Trophoblast cell (in vitro differentiated cells and primary cell): Measurements from ENCODE around the gene ZBTB20.

Experiments used
- DNase-seq, 2 donors: peaks; one replicate each; pipeline ENCODE4 v3.0.0-alpha.2; 2016
- H2AFZ ChIP-seq: 2 replicates; pipeline ENCODE4 v1.6.1; 2013; ENCODE audit warnings: low read length, moderate library complexity, mild to moderate bottlenecking; ENCODE audit not compliant: insufficient read depth, poor library complexity
- H2AK5ac ChIP-seq: 2 replicates; pipeline ENCODE4 v1.6.1; 2013; ENCODE audit warnings: mild to moderate bottlenecking, low read length
- H2BK120ac ChIP-seq: 2 replicates; pipeline ENCODE4 v1.6.1; 2013; ENCODE audit warnings: low read length, mild to moderate bottlenecking, moderate library complexity; ENCODE audit not compliant: insufficient read depth, poor library complexity
- H2BK12ac ChIP-seq: 2 replicates; pipeline ENCODE4 v1.6.1; 2013; ENCODE audit warnings: mild to moderate bottlenecking, low read length, moderate library complexity
- H2BK5ac ChIP-seq: 2 replicates; pipeline ENCODE4 v1.6.1; 2013; ENCODE audit warnings: low read length, low read depth, moderate library complexity, mild to moderate bottlenecking; ENCODE audit not compliant: poor library complexity
- H3K14ac ChIP-seq: 2 replicates; pipeline ENCODE4 v1.6.1; 2013; ENCODE audit warnings: mild to moderate bottlenecking, low read length
- H3K18ac ChIP-seq: 2 replicates; pipeline ENCODE4 v1.6.1; 2013; ENCODE audit warnings: mild to moderate bottlenecking, low read length
- H3K23ac ChIP-seq: 2 replicates; pipeline ENCODE4 v1.6.1; 2013; ENCODE audit warnings: low read length
- H3K27ac ChIP-seq: 2 replicates; pipeline ENCODE4 v1.5.1; 2013; ENCODE audit warnings: low read depth, mild to moderate bottlenecking, inconsistent platforms, low read length, moderate library complexity
- H3K27me3 ChIP-seq: 2 replicates; pipeline ENCODE4 v1.6.1; 2013; ENCODE audit warnings: inconsistent platforms, mild to moderate bottlenecking, low read length, moderate library complexity; ENCODE audit not compliant: insufficient read depth
- H3K36me3 ChIP-seq, 2 experiments: 1 replicate in 1 of 2; 2 replicates in 1 of 2; pipeline ENCODE4 v1.6.1; 2013; ENCODE audit warnings: low read length in 2 of 2, mild to moderate bottlenecking in 2 of 2, moderate library complexity in 1 of 2; ENCODE audit not compliant: insufficient read depth in 2 of 2, control insufficient read depth in 1 of 2
- H3K4ac ChIP-seq: 2 replicates; pipeline ENCODE4 v1.6.1; 2013; ENCODE audit warnings: low read depth, mild to moderate bottlenecking, low read length, moderate library complexity
- H3K4me1 ChIP-seq, 2 experiments: 1 replicate in 1 of 2; 2 replicates in 1 of 2; pipeline ENCODE4 v1.6.1; 2013; ENCODE audit warnings: low read length in 2 of 2, mild to moderate bottlenecking in 2 of 2, moderate library complexity in 1 of 2; ENCODE audit not compliant: insufficient read depth in 2 of 2, control insufficient read depth in 1 of 2
- H3K4me2 ChIP-seq: 2 replicates; pipeline ENCODE4 v1.6.1; 2013; ENCODE audit warnings: inconsistent platforms, mild to moderate bottlenecking, low read length, moderate library complexity
- H3K4me3 ChIP-seq: 2 replicates; pipeline ENCODE4 v1.5.1; 2013; ENCODE audit warnings: mild to moderate bottlenecking, low read depth, low read length, inconsistent platforms
- H3K79me1 ChIP-seq: one replicate; pipeline ENCODE4 v1.6.1; 2013; ENCODE audit warnings: low read length
- H3K79me2 ChIP-seq: 2 replicates; pipeline ENCODE4 v1.6.1; 2013; ENCODE audit warnings: low read length, mild to moderate bottlenecking; ENCODE audit not compliant: control insufficient read depth, insufficient read depth, poor library complexity
- H3K9ac ChIP-seq: 2 replicates; pipeline ENCODE4 v1.6.1; 2013; ENCODE audit warnings: mild to moderate bottlenecking, low read length
- H3K9me3 ChIP-seq: 2 replicates; pipeline ENCODE4 v1.6.1; 2013; ENCODE audit warnings: low read depth, mild to moderate bottlenecking, control low read depth, inconsistent platforms, low read length; ENCODE audit not compliant: insufficient read depth
- H4K12ac ChIP-seq: 2 replicates; pipeline ENCODE4 v1.6.1; 2013; ENCODE audit warnings: low read depth, mild to moderate bottlenecking, low read length, moderate library complexity
- H4K8ac ChIP-seq: 2 replicates; pipeline ENCODE4 v1.6.1; 2013; ENCODE audit warnings: low read depth, mild to moderate bottlenecking, low read length, moderate library complexity
- H4K91ac ChIP-seq: one replicate; pipeline ENCODE4 v1.6.1; 2013; ENCODE audit warnings: low read depth, mild to moderate bottlenecking, low read length, moderate library complexity
- WGBS: extraction: QIAGEN DNeasy Blood & Tissue Kit; methylation state at CpG from one replicate; pipeline ENCODE4 v1.1.7; 2013; ENCODE audit warnings: missing lambda C conversion rate; ENCODE audit not compliant: insufficient read length, insufficient coverage; ENCODE audit errors: extremely low coverage; 5-methylcytosine and 5-hydroxymethylcytosine counted together

Gene ZBTB20

DNA sequence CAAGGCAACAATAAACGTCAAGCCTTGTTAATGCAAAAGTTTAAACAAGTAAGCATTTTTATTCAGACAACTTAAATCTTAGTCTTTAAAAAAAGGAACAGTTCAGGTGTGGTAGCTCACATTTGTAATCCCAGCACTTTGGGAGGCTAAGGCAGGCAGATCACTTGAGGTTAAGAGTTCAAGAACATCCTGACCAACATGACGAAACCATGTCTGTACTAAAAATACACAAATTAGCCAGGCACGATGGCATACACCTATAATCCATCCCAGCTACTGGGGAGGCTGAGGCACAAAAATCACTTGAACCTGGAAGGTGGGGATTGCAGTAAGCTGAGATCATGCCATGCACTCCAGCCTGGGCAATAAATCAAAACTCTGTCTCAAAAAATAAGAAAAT is 19.9 kb downstream of the ZBTB20 start:
- no peak overlapping the region for H3K23ac ChIP-seq
- H3K4me2 ChIP-seq: no peak overlapping the region
- H3K4me3 ChIP-seq: no peak overlapping the region
- no peak overlapping the region for H2BK12ac ChIP-seq
- no peak overlapping the region for H3K18ac ChIP-seq
- H3K36me3 ChIP-seq: no peaks in the 10 kb centered on the region
- no peak overlapping the region for H3K4ac ChIP-seq
- H3K79me1 ChIP-seq: no peaks in the 10 kb centered on the region
- H3K9ac ChIP-seq: no peak overlapping the region
- DNase-seq: no peak
- H3K14ac ChIP-seq: no peak overlapping the region
- H2AK5ac ChIP-seq: no peak overlapping the region
- no peaks in the 10 kb centered on the region for H3K4me1 ChIP-seq
- no peak overlapping the region for H4K91ac ChIP-seq
- no peaks in the 10 kb centered on the region for H3K9me3 ChIP-seq
- no peak overlapping the region for H2BK120ac ChIP-seq
- H3K27ac ChIP-seq: no peak overlapping the region
- WGBS: no CpG with 5 or more reads among the region's 3 CpGs
- no peak overlapping the region for H4K8ac ChIP-seq
- no peak overlapping the region for H2BK5ac ChIP-seq
- H2AFZ ChIP-seq: no peak overlapping the region
- H3K79me2 ChIP-seq: no peaks in the 10 kb centered on the region
- no peaks in the 10 kb centered on the region for H3K27me3 ChIP-seq
- no peak overlapping the region for H4K12ac ChIP-seq

DNA sequence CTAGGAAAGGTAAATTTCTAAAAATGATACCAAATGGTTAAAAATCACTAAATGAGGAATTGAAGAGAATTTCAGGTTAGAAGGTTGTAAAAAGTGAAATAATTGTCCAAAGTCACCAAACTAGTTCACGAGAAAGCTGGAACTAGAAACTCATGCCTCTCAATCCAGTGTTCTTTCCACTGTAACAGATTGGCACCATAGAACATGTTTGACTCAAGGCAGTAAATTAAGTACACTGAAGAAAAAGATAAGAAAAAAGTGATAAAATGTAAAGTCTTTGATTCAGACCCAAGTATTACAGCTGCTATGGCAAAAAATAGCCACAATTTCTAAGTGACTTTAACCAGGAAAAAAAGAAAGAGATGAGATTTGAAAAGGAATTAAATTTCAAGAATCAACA is 26.5 kb downstream of the ZBTB20 start:
- H3K9ac ChIP-seq: no peak overlapping the region
- WGBS: no CpG with 5 or more reads among the region's 1 CpG
- no peaks in the 10 kb centered on the region for H3K36me3 ChIP-seq
- H3K79me1 ChIP-seq: no peaks in the 10 kb centered on the region
- H3K4me1 ChIP-seq: no peaks in the 10 kb centered on the region
- H3K18ac ChIP-seq: no peak overlapping the region
- H2BK5ac ChIP-seq: no peak overlapping the region
- no peak overlapping the region for H2AK5ac ChIP-seq
- no peak overlapping the region for H4K8ac ChIP-seq
- H3K9me3 ChIP-seq: no peaks in the 10 kb centered on the region
- H3K4ac ChIP-seq: no peak overlapping the region
- H4K91ac ChIP-seq: no peak overlapping the region
- no peak overlapping the region for H3K4me3 ChIP-seq
- no peak for DNase-seq
- H2BK12ac ChIP-seq: no peak overlapping the region
- no peaks in the 10 kb centered on the region for H3K79me2 ChIP-seq
- no peak overlapping the region for H2AFZ ChIP-seq
- no peak overlapping the region for H3K4me2 ChIP-seq
- no peak overlapping the region for H3K14ac ChIP-seq
- no peak overlapping the region for H3K23ac ChIP-seq
- no peak overlapping the region for H2BK120ac ChIP-seq
- H3K27me3 ChIP-seq: no peaks in the 10 kb centered on the region
- no peak overlapping the region for H3K27ac ChIP-seq
- H4K12ac ChIP-seq: no peak overlapping the region

DNA sequence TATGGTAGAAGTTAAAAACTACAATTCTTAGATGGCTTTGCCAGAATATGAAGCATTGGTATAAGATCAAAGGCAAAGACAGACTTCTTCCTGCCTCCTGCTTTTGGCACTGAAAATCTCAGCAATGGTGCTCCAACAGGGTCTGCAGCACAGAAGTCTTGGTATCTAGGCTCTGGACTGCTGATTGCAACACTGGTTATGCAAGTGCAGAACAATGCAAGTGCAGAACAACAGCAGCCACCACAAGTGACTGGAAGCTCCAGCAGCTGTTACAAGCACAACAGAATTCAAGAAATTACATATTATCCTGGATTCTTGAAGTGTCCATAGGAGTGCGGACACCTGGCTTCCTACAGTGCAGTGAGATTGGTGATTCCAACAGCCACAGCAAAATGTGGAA is 33.7 kb downstream of the ZBTB20 start:
- Histone ChIP-seq H4K91ac (no peak overlapping the region), H3K4me1 (no peaks in the 10 kb centered on the region), H3K4me2 (no peak overlapping the region), H3K23ac (no peak overlapping the region), H2AK5ac (no peak overlapping the region), H2BK5ac (no peak overlapping the region), H3K9ac (no peak overlapping the region), H3K9me3 (no peaks in the 10 kb centered on the region), H4K12ac (no peak overlapping the region), H4K8ac (no peak overlapping the region), H3K4ac (no peak overlapping the region), H3K79me2 (no peaks in the 10 kb centered on the region), H3K79me1 (no peaks in the 10 kb centered on the region), H2AFZ (no peak overlapping the region), H2BK12ac (no peak overlapping the region), H3K36me3 (no peaks in the 10 kb centered on the region), H3K4me3 (no peak overlapping the region), H3K27me3 (no peaks in the 10 kb centered on the region), H3K14ac (no peak overlapping the region), H3K18ac (no peak overlapping the region), H3K27ac (no peak overlapping the region), H2BK120ac (no peak overlapping the region)
- peak; percentile 40 to 48 for DNase-seq
- no CpG with 5 or more reads among the region's 1 CpG for WGBS

DNA sequence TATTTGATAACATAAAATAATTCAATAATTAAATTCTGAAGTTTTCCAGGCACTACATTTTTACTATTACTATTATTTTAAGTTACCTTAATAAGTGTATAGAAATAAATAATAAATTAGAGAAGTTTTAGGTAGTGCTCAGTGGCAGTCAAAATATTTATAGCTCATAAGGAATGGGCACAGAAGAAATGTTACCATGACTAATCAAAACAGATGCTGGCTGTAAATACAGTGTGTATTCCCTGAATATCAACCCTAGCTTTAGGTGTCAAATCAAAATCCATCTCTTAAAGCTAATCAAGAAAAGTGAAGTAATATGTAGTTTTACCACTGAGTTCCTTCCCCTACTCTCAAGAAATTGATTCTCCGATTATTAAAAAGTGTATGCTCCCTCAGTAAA is 35.5 kb downstream of the ZBTB20 start:
- H3K4me2 ChIP-seq: no peak overlapping the region
- no peak overlapping the region for H3K27ac ChIP-seq
- no peaks in the 10 kb centered on the region for H3K79me1 ChIP-seq
- no peak overlapping the region for H2BK120ac ChIP-seq
- no peak overlapping the region for H4K8ac ChIP-seq
- no peak overlapping the region for H2AK5ac ChIP-seq
- no peak overlapping the region for H3K4me3 ChIP-seq
- no peak overlapping the region for H2AFZ ChIP-seq
- no peak overlapping the region for H3K9ac ChIP-seq
- no peaks in the 10 kb centered on the region for H3K4me1 ChIP-seq
- DNase-seq: no peak
- H3K9me3 ChIP-seq: no peaks in the 10 kb centered on the region
- no peak overlapping the region for H3K4ac ChIP-seq
- no CpG with 5 or more reads among the region's 1 CpG for WGBS
- H3K27me3 ChIP-seq: no peaks in the 10 kb centered on the region
- H4K12ac ChIP-seq: no peak overlapping the region
- H3K23ac ChIP-seq: no peak overlapping the region
- no peak overlapping the region for H3K18ac ChIP-seq
- H2BK5ac ChIP-seq: no peak overlapping the region
- no peaks in the 10 kb centered on the region for H3K79me2 ChIP-seq
- H2BK12ac ChIP-seq: no peak overlapping the region
- no peak overlapping the region for H3K14ac ChIP-seq
- no peaks in the 10 kb centered on the region for H3K36me3 ChIP-seq
- no peak overlapping the region for H4K91ac ChIP-seq
